NOMO-1 treated with dmso at 0.1 percent for 144 hours (cell line): ENCODE results near the gene NASP.

Experiments used
- DNase-seq: peaks from one replicate; lab custom pipeline; 2025; ENCODE audit not compliant: unreplicated experiment; lab: John Stamatoyannopoulos, UW

NASP gene

DNA sequence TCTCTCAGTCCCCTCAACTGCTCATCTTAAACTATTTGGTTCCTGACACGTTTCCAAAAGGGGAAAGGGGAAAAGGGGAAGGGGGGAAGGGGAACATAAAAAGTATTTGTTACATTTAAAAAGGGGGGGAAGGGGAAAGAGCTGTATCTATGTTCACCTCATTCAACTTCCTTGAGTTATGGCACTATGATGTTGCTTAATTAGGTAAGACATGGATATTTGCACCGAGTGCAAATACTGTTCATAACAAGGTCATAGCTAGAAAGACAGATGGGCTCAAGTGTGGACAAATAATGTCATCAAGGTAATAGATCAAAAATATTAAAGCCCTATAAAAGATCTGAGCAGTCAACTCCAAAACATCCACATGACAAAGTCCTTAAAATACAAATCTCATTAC lies 76.5 kb downstream of the NASP start:
- DNase-seq: no peak

DNA sequence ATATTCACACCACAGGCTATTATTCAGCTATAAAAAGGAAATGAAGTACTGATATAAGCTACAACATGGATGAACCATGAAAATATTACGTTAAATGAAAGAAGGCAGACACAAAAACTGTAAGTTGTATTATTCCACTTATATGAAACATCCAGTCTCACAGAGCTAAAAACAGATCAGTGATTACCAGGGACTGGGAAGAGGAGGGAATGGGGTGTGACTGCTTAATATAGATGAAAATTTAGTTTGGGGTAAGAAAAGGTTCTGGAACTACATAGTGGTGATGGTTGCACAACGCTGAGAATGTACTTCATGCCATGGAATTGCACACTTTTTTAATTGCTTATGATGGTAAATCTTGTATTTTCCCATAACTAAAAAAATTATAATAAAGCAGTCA lies 83.0 kb downstream of the NASP start:
- no peak for DNase-seq

DNA sequence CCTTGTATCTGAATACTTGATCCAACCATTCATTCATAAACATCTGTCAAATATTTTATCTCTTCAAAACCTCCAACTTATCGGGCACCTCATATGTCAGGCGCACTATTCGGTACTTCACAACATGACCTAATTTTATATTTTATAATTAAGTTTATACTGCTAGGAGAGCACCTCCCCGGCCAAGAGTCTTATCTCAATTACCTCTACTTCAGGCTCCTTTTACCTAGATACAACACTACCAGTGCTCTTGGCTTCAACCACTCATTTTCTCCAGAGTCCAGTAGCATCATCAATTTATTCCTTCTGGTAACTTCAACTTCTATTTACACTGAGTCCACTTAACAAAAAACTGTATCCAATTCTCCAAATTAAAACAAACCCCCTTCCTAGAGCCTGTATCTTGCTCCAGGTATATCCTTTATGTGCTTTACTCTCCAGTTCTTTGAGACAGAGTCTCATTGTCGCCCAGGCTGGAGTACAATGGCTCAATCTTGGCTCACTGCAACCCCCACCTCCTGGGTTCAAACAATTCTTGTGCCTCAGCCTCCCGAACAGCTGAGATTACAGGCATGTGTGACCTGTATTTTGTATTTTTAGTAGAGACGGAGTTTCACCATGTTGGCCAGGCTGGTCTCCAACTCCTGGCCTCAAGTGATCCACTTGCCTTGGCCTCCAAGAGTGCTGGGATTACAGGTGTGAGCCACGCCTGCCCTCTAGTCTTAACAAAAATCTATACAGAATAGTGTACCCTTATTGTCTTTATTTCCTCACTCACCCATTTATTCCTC lies 83.7 kb downstream of the NASP start:
- no peak for DNase-seq
